HG03108 (cell line): Measurements from ENCODE around the gene NSF.
"Not testable (repeated sequence)": the region's sequence is repeated elsewhere in the genome, so short reads cannot be mapped to it uniquely, and the experiment has no call there.

Experiments used
- ATAC-seq: cut with Tn5 transposase; IDR thresholded peaks from one replicate; pipeline ENCODE4 v1.9.1; 2021; ENCODE audit warnings: moderate library complexity; ENCODE audit not compliant: unreplicated experiment

The NSF gene

GRCh38 chr17:46772475-46773220 lies 182.2 kb downstream of the NSF start:
- ATAC-seq: no peak

- no peak for ATAC-seq
These were observed 182.7 kb downstream of the NSF start for GRCh38 chr17:46773221-46773605.

- ATAC-seq: no peak
These were observed 183.2 kb downstream of the NSF start for GRCh38 chr17:46773676-46774075.

- no peak for ATAC-seq
These were observed 183.8 kb downstream of the NSF start for GRCh38 chr17:46774108-46774737.

GRCh38 chr17:46776298-46777005 lies 186.0 kb downstream of the NSF start:
- no peak for ATAC-seq

- ATAC-seq: no peak
These were observed 187.8 kb downstream of the NSF start for GRCh38 chr17:46777943-46778915.

- ATAC-seq: no peak
These were observed 189.5 kb downstream of the NSF start for GRCh38 chr17:46780003-46780373.

GRCh38 chr17:46782250-46782953 lies 191.9 kb downstream of the NSF start:
- no peak for ATAC-seq

- ATAC-seq: no peak
These were observed 192.6 kb downstream of the NSF start for GRCh38 chr17:46783031-46783593.

GRCh38 chr17:46785696-46786095 lies 195.2 kb downstream of the NSF start:
- ATAC-seq: no peak

GRCh38 chr17:46787478-46787877 lies 197.0 kb downstream of the NSF start:
- ATAC-seq: no peak

- ATAC-seq: no peak
These were observed 197.8 kb downstream of the NSF start for GRCh38 chr17:46788300-46788699.

GRCh38 chr17:46788796-46789195 lies 198.3 kb downstream of the NSF start:
- no peak for ATAC-seq

- ATAC-seq: no peak
These were observed 199.1 kb downstream of the NSF start for GRCh38 chr17:46789610-46790009.

GRCh38 chr17:46790216-46790615 lies 199.7 kb downstream of the NSF start:
- no peak for ATAC-seq

GRCh38 chr17:46791531-46791930 lies 201.1 kb downstream of the NSF start:
- ATAC-seq: no peak

GRCh38 chr17:46792071-46792470 lies 201.6 kb downstream of the NSF start:
- ATAC-seq: no peak

GRCh38 chr17:46793023-46793422 lies 202.6 kb downstream of the NSF start:
- ATAC-seq: not testable (repeated sequence)

- ATAC-seq: no peak
These were observed 203.1 kb downstream of the NSF start for GRCh38 chr17:46793541-46793940.

- ATAC-seq: no peak
These were observed 203.8 kb downstream of the NSF start for GRCh38 chr17:46794318-46794717.
